HG03520 (cell line): ENCODE data around the gene UPB1.

Experiments used
- ATAC-seq: cut with Tn5 transposase; IDR thresholded peaks from one replicate; pipeline ENCODE4 v1.9.1; 2021; ENCODE audit warnings: mild to moderate bottlenecking, moderate library complexity; ENCODE audit not compliant: unreplicated experiment

The UPB1 gene

GRCh38 chr22:24563246-24563645 is 68.1 kb downstream of the UPB1 start:
- no peak for ATAC-seq

GRCh38 chr22:24564376-24565058 is 69.4 kb downstream of the UPB1 start:
- ATAC-seq: no peak

GRCh38 chr22:24565077-24565476 is 69.9 kb downstream of the UPB1 start:
- no peak for ATAC-seq

GRCh38 chr22:24566899-24567511 is 71.9 kb downstream of the UPB1 start:
- no peak for ATAC-seq

GRCh38 chr22:24567668-24568067 is 72.5 kb downstream of the UPB1 start:
- no peak for ATAC-seq

- no peak for ATAC-seq
Observed at GRCh38 chr22:24571266-24571665, 76.1 kb downstream of the UPB1 start.

GRCh38 chr22:24576778-24577177 is 81.6 kb downstream of the UPB1 start:
- ATAC-seq: no peak
